HepG2 (cell line): Measurements from ENCODE around the gene GLRA1. TPM values are rescaled to one million over a fixed set of nuclear protein-coding genes. Genes with fewer than 3 reads are reported as not detected.

ENCODE experiments used
- HNRNPH1 ChIP-seq: fragments of 200-400 bp; formaldehyde crosslinking; optimal IDR thresholded peaks from 2 replicates; pipeline ENCODE3; 2017; ENCODE audit warnings: mild to moderate bottlenecking, low read depth, low read length
- MZF1 ChIP-seq: sonication (generic); formaldehyde crosslinking; IDR thresholded peaks from 2 replicates; pipeline ENCODE4 v1.8.1; 2023; ENCODE audit warnings: mild to moderate bottlenecking, missing genetic modification reagents, borderline replicate concordance
- NR3C1 ChIP-seq: sonication (generic); formaldehyde crosslinking; IDR thresholded peaks from 2 replicates; pipeline ENCODE4 v1.4.0; 2020; ENCODE audit warnings: missing genetic modification reagents
- RAD21 ChIP-seq: fragments of 450-650 bp; formaldehyde crosslinking; IDR thresholded peaks from 2 replicates; pipeline ENCODE4 v1.5.0; 2020; ENCODE audit warnings: mild to moderate bottlenecking
- SAFB2 ChIP-seq: sonication (generic); formaldehyde crosslinking; IDR thresholded peaks from 2 replicates; pipeline ENCODE4 v1.5.1; 2020; ENCODE audit warnings: missing genetic modification reagents, low read depth, mild to moderate bottlenecking, borderline replicate concordance
- TP53 ChIP-seq: sonication (generic); formaldehyde crosslinking; conservative IDR thresholded peaks from 2 replicates; pipeline ENCODE4 v1.4.0; 2020; ENCODE audit warnings: missing genetic modification reagents
- U2AF1 ChIP-seq: fragments of 200-400 bp; formaldehyde crosslinking; optimal IDR thresholded peaks from 2 replicates; pipeline ENCODE3; 2017; ENCODE audit warnings: mild to moderate bottlenecking, low read depth, low read length
- ZNF17 ChIP-seq: sonication (generic); formaldehyde crosslinking; IDR thresholded peaks from 2 replicates; pipeline ENCODE4 v1.5.0; 2020; ENCODE audit warnings: mild to moderate bottlenecking, missing genetic modification reagents
- polyA plus RNA-seq, 8 experiments: library from polyadenylated mRNA; depleted of rRNA in 3 of 8; stranded (reverse) in 7 of 8; unstranded in 1 of 8; fragments of >200 nt; fragmentation: Illumina TruSeq in 4 of 8; extraction: Trizol in 4 of 8; gene quantifications; 2 replicates each; pipeline versions ENCODE4 v1.2.1 to v1.2.3, GENCODE V29; 2011 to 2016; ENCODE audit warnings: low read depth in 4 of 8, missing spikeins in 1 of 8, mixed read lengths in 1 of 8; ENCODE audit not compliant: insufficient read depth in 1 of 8
- total RNA-seq, 5 experiments: library from RNA; depleted of rRNA; stranded (reverse); fragments of >200 nt; fragmentation: Illumina TruSeq; extraction: Trizol; gene quantifications; 2 replicates each; pipeline ENCODE4 v1.2.3, GENCODE V29; 2016; ENCODE audit warnings: low read depth in 1 of 5
- TF ChIP-seq, protein P1 (sequence below): sonication (generic); formaldehyde crosslinking; IDR thresholded peaks from 2 replicates; pipeline ENCODE4 v1.5.1; 2020; ENCODE audit warnings: mild to moderate bottlenecking, missing genetic modification reagents, moderate library complexity
- TF ChIP-seq, protein P2 (sequence below): sonication (generic); formaldehyde crosslinking; IDR thresholded peaks from 2 replicates; pipeline ENCODE4 v1.4.0; 2020; ENCODE audit warnings: missing genetic modification reagents
- TF ChIP-seq, protein P3 (sequence below): sonication (generic); formaldehyde crosslinking; IDR thresholded peaks from 2 replicates; pipeline ENCODE4 v1.5.0; 2020; ENCODE audit warnings: mild to moderate bottlenecking, missing genetic modification reagents
- TF ChIP-seq, protein P4 (sequence below): sonication (generic); formaldehyde crosslinking; IDR thresholded peaks from 2 replicates; pipeline ENCODE4 v1.5.0; 2020; ENCODE audit warnings: mild to moderate bottlenecking, missing genetic modification reagents, moderate library complexity

Gene GLRA1
- total and polyA plus RNA-seq, 2 of the 13 experiments (the other 11 are each of a cell fraction or from before 2014, with no cell fraction given): not detected

DNA sequence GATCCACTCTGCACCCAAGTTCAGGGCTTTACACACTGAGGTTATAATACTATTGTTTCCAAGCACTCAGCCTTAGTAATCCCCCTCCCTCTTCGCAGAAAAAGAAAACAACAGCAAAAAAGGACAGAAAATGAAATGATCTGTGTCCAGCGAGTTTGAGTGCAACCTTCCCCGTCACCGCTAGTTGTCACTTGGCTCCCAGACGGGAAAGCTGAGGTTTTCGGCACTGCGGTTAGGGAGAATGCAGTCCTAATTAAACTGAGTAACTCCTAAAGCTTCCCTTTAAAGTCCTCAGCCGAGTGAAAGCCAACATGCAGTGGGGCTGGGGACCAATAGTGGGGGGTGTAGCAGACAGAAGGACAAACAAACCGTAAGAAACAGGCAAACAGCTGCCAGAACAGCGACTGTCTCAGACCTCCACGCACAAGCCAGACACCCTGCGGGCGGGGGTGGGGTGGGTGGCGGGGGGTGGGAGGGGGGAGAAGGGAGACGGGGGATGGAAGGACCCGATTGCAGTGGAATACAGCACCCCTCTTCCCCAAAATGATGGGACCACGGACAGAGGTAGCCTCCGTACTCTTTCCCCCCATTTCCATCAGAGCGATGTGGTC, 680 bp downstream of the GLRA1 start (continued):
- TF ChIP-seq HNRNPH1 (no peak), NR3C1 (no peak), RAD21 (CRISPR knock-in tag) (no peak), U2AF1 (no peak), TP53 (CRISPR knock-in tag) (no peak), ZNF17 (CRISPR knock-in tag) (no peak), MZF1 (CRISPR knock-in tag) (no peak), SAFB2 (CRISPR knock-in tag) (no peak)
- TF ChIP-seq, protein P1, sequence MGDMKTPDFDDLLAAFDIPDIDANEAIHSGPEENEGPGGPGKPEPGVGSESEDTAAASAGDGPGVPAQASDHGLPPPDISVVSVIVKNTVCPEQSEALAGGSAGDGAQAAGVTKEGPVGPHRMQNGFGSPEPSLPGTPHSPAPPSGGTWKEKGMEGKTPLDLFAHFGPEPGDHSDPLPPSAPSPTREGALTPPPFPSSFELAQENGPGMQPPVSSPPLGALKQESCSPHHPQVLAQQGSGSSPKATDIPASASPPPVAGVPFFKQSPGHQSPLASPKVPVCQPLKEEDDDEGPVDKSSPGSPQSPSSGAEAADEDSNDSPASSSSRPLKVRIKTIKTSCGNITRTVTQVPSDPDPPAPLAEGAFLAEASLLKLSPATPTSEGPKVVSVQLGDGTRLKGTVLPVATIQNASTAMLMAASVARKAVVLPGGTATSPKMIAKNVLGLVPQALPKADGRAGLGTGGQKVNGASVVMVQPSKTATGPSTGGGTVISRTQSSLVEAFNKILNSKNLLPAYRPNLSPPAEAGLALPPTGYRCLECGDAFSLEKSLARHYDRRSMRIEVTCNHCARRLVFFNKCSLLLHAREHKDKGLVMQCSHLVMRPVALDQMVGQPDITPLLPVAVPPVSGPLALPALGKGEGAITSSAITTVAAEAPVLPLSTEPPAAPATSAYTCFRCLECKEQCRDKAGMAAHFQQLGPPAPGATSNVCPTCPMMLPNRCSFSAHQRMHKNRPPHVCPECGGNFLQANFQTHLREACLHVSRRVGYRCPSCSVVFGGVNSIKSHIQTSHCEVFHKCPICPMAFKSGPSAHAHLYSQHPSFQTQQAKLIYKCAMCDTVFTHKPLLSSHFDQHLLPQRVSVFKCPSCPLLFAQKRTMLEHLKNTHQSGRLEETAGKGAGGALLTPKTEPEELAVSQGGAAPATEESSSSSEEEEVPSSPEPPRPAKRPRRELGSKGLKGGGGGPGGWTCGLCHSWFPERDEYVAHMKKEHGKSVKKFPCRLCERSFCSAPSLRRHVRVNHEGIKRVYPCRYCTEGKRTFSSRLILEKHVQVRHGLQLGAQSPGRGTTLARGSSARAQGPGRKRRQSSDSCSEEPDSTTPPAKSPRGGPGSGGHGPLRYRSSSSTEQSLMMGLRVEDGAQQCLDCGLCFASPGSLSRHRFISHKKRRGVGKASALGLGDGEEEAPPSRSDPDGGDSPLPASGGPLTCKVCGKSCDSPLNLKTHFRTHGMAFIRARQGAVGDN (CRISPR knock-in tag): no peak
- TF ChIP-seq, protein P2, sequence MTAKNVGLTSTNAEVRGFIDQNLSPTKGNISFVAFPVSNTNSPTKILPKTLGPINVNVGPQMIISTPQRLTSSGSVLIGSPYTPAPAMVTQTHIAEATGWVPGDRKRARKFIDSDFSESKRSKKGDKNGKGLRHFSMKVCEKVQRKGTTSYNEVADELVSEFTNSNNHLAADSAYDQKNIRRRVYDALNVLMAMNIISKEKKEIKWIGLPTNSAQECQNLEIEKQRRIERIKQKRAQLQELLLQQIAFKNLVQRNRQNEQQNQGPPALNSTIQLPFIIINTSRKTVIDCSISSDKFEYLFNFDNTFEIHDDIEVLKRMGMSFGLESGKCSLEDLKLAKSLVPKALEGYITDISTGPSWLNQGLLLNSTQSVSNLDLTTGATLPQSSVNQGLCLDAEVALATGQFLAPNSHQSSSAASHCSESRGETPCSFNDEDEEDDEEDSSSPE (CRISPR knock-in tag): no peak
- TF ChIP-seq, protein P3, sequence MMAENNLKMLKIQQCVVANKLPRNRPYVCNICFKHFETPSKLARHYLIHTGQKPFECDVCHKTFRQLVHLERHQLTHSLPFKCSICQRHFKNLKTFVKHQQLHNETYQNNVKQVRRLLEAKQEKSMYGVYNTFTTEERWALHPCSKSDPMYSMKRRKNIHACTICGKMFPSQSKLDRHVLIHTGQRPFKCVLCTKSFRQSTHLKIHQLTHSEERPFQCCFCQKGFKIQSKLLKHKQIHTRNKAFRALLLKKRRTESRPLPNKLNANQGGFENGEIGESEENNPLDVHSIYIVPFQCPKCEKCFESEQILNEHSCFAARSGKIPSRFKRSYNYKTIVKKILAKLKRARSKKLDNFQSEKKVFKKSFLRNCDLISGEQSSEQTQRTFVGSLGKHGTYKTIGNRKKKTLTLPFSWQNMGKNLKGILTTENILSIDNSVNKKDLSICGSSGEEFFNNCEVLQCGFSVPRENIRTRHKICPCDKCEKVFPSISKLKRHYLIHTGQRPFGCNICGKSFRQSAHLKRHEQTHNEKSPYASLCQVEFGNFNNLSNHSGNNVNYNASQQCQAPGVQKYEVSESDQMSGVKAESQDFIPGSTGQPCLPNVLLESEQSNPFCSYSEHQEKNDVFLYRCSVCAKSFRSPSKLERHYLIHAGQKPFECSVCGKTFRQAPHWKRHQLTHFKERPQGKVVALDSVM: no peak
- TF ChIP-seq, protein P4, sequence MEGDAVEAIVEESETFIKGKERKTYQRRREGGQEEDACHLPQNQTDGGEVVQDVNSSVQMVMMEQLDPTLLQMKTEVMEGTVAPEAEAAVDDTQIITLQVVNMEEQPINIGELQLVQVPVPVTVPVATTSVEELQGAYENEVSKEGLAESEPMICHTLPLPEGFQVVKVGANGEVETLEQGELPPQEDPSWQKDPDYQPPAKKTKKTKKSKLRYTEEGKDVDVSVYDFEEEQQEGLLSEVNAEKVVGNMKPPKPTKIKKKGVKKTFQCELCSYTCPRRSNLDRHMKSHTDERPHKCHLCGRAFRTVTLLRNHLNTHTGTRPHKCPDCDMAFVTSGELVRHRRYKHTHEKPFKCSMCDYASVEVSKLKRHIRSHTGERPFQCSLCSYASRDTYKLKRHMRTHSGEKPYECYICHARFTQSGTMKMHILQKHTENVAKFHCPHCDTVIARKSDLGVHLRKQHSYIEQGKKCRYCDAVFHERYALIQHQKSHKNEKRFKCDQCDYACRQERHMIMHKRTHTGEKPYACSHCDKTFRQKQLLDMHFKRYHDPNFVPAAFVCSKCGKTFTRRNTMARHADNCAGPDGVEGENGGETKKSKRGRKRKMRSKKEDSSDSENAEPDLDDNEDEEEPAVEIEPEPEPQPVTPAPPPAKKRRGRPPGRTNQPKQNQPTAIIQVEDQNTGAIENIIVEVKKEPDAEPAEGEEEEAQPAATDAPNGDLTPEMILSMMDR: 0 out of 2 replicates have a peak, but pooled peaks have one; percentile 5
- TF ChIP-seq, all 625 proteins: peak for 3
